ENCODE results near the gene HEY2.

Gene HEY2

DNA sequence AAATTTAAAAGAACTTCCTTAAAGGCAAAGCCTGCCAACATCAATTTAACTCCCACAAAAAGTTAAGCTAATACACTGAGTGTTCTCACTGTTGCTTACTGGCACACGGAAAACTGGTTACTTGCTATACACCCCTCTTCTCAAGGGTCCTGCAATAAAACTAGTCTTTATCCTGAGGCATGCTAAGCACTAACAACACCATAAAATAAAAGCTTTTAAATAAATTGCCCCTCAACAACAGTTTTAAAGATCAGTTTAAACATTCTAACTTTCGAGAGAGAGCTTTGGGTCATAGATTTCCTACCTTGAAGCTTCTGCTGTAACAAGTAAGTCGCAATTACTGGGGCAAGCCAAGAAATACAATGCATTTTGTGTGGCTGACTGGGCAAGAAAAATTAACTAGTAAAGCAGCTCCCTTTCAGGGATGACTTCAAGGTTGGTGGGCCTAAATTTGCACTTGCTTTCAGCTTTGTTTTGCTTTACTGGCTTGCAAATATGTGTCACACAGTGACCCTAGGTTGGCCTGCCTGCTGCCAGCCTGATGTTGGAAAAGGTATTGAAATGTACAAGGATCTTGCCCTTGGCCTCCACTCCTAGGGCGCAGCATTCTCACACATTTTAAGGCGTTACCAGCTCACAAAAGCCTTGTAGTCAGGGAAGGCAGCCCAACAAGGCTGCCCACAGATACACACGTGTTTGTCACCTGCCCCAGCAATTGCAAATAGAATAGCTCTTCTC is 4.0 kb upstream of the HEY2 start:
- TF ChIP-seq CTCF (IDR thresholded peaks at IDR 0.05; ENCODE audit: low read depth, low read length) = no peak
- no peak for DNase-seq (ENCODE audit: extremely low read depth, low read depth)

DNA sequence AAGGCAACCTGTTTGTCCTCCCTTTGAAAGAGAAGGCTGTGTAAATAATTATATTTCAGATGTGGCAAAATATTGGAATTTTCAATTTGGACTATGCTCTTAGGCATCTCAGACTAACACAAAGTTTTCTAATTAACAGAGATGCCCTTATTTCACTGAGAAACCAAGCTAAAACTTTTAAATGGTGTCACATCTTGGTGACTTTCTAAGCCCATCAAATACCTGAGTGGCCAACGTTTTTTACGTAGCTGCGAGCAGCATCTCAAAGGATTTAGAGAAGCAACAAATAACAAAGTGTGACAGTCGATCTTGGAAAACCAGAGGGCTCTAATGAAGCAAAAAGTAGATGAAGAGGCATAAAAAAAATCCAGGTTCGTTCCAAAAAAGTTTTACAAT is 3.4 kb upstream of the HEY2 start:
- no peak for DNase-seq (ENCODE audit: extremely low read depth, low read depth)
- no peak for TF ChIP-seq CTCF (IDR thresholded peaks at IDR 0.05; ENCODE audit: low read depth, low read length)

DNA sequence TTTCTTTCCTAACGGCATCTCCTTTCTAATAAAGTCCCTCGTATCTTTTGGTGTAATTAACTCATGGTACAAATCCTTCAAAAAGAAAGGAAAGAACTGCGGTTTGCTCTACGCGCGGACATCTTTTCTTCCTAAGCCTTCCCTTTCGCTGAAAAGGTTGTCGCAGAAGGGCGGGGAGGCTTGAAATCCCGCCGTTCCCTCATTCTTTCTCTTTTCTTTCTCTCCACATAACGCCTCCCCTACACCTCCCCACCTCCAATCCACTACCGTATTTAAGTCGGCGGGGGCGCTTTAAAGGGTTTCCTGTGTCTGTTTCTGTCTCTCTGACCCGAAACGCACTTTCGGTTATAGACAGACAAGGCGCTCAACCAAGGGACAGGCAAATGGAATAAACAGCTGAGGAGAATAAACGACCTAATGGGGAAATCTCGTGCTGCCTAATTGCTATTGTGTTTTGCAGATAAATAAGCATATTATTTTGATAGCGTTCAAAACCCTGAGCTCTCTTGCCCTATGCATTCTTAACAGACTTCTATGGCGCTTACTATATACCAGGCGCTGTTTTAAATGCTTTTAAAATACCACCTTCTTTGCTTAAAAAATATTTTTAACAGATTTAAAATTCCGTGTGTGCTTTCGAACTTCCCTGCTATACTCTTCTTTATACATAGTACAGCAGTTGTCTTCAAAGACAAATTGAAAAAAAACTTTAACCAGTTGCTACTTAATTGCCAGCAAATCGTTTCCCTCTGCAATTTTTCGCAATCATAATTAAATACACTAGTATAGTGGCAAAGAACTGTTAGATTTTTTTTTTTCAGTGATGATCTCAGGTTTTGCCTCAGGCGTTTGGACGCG is 2.5 kb upstream of the HEY2 start:
- no peak for TF ChIP-seq CTCF (IDR thresholded peaks at IDR 0.05; ENCODE audit: low read depth, low read length)
- no peak for DNase-seq (ENCODE audit: extremely low read depth, low read depth)

DNA sequence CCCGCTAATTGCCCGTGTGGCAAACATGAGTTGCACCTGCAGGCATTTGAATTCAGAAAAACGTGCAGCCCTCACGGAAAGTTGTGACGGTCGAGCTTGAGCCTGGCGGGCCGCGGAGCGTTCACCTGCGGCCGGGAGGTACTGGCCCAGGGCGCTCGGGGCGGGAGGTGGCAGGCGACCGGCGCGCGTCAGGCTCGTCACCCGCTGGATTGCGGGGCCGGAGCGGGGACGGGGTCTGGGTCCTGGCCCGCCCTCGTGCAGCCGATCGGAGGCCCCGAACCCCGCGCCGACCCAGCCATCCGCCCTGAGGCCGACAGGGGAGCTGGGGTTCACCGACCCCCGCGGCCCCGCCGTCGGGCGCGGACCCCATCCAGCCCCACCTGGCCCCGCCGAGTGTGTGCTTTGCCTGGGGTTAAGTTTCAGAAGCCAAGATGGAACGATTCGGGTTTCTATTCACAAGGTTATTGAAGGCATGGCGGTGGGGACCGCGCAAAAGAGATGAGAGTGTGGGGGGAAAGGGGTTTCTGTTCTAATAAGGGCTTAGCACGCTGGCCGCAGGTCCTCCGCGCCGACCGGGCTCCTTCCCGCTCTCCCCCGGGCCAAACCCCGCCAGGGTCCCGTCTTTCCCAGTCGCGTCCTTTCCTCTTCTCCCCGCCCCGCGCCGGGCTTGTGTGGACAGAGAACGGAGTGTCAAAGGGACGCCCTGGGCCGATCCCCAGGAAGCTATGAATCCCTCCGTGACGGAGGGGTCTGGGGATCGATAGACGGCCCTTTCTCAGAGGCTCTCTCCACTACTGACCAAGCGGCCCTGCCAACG is 1.6 kb upstream of the HEY2 start:
- TF ChIP-seq CTCF (IDR thresholded peaks at IDR 0.05; ENCODE audit: low read depth, low read length) = no peak
- no peak for DNase-seq (ENCODE audit: extremely low read depth, low read depth)

- no peak for TF ChIP-seq CTCF (IDR thresholded peaks at IDR 0.05; ENCODE audit: low read depth, low read length)
- no peak for DNase-seq (ENCODE audit: extremely low read depth, low read depth)
These were observed 843 bp upstream of the HEY2 start for GRCh38 chr6:125748406-125749172.

DNA sequence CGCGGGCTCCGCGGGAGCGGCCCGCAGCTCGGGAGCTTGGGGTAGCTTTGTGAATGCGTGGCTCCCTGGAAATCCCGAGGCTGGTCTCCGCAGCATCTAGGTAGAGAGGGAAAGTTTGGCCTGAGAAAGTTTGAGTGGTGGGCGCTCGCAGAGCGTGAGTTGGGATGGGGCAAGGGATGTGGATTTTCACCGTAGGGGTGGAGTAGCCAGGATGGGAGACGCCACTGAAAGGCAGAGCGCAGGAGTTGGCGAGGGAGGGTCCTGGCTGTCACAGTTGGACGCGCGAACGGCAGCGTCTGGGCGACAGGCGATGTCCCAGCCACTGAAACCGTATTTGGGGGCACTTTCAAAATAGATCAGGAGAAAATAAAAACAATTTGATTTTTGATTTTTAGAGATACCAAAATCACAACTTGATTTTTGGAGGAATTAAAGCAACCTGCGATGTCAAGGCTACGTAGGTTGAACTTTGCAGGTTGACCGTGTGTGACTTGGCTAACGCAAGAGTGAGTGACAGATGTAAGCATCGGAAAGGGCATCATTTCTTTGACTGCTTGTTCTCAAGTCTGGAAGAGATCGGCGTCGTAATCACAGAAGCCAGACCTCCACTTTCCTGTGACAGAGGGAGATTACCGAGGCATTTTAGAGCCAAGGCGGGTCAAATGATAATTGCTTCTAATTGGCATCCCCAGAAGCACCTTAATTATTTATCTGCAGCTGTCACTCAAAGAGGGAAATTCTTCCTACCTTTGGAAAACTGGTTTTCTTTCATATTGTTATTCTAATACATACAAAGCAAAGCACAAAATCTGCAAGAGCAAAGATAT is 646 bp downstream of the HEY2 start:
- TF ChIP-seq CTCF (IDR thresholded peaks at IDR 0.05; ENCODE audit: low read depth, low read length) = no peak
- no peak for DNase-seq (ENCODE audit: extremely low read depth, low read depth)

Measured in AG09319 (cell line).